HepG2 (cell line): ENCODE results near the gene APOLD1. TPM values are rescaled to one million over a fixed set of nuclear protein-coding genes. Genes with fewer than 3 reads are reported as not detected.

Experiments
- HNF1B ChIP-seq: sonication (generic); formaldehyde crosslinking; IDR thresholded peaks from 2 replicates; pipeline ENCODE4 v1.5.1; 2020; ENCODE audit warnings: mild to moderate bottlenecking, moderate library complexity, missing genetic modification reagents
- PRDM10 ChIP-seq: sonication (generic); formaldehyde crosslinking; IDR thresholded peaks from 2 replicates; pipeline ENCODE4 v1.4.0; 2020; ENCODE audit warnings: low read depth, missing genetic modification reagents
- ZC3H4 ChIP-seq: sonication (generic); formaldehyde crosslinking; IDR thresholded peaks from 2 replicates; pipeline ENCODE4 v1.4.0; 2020; ENCODE audit warnings: missing genetic modification reagents, borderline replicate concordance
- ZNF407 ChIP-seq: sonication (generic); formaldehyde crosslinking; IDR thresholded peaks from one replicate; pipeline ENCODE4 v1.5.1; 2020; ENCODE audit warnings: mild to moderate bottlenecking, missing genetic modification reagents; ENCODE audit errors: not compliant biosample characterization
- ZSCAN21 ChIP-seq: sonication (generic); formaldehyde crosslinking; IDR thresholded peaks from 2 replicates; pipeline ENCODE4 v1.8.0; 2022; ENCODE audit warnings: mild to moderate bottlenecking, missing genetic modification reagents, moderate library complexity, borderline replicate concordance
- polyA plus RNA-seq, 8 experiments: library from polyadenylated mRNA; depleted of rRNA in 3 of 8; stranded (reverse) in 7 of 8; unstranded in 1 of 8; fragments of >200 nt; fragmentation: Illumina TruSeq in 4 of 8; extraction: Trizol in 4 of 8; gene quantifications; 2 replicates each; pipeline versions ENCODE4 v1.2.1 to v1.2.3, GENCODE V29; 2011 to 2016; ENCODE audit warnings: low read depth in 4 of 8, missing spikeins in 1 of 8, mixed read lengths in 1 of 8; ENCODE audit not compliant: insufficient read depth in 1 of 8
- total RNA-seq, 5 experiments: library from RNA; depleted of rRNA; stranded (reverse); fragments of >200 nt; fragmentation: Illumina TruSeq; extraction: Trizol; gene quantifications; 2 replicates each; pipeline ENCODE4 v1.2.3, GENCODE V29; 2016; ENCODE audit warnings: low read depth in 1 of 5
- TF ChIP-seq, protein P1 (sequence below): sonication (generic); formaldehyde crosslinking; IDR thresholded peaks from 2 replicates; pipeline ENCODE4 v1.4.0; 2020; ENCODE audit warnings: missing genetic modification reagents, borderline replicate concordance
- TF ChIP-seq, protein P2 (sequence below): fragments of 450-650 bp; IDR thresholded peaks from 2 replicates; pipeline ENCODE4 v1.6.1; 2017; ENCODE audit warnings: mild to moderate bottlenecking

The APOLD1 gene
- total and polyA plus RNA-seq, 2 of the 13 experiments (the other 11 are each of a cell fraction or from before 2014, with no cell fraction given), result 0.20 to 0.84 TPM

GRCh38 chr12:12786706-12787601, 1.5 kb downstream of the APOLD1 start (continued):
- TF ChIP-seq ZNF407 (CRISPR knock-in tag), result peak; percentile 59
- no peak for TF ChIP-seq PRDM10
- TF ChIP-seq ZC3H4 (CRISPR knock-in tag), result no peak
- TF ChIP-seq, protein P1, sequence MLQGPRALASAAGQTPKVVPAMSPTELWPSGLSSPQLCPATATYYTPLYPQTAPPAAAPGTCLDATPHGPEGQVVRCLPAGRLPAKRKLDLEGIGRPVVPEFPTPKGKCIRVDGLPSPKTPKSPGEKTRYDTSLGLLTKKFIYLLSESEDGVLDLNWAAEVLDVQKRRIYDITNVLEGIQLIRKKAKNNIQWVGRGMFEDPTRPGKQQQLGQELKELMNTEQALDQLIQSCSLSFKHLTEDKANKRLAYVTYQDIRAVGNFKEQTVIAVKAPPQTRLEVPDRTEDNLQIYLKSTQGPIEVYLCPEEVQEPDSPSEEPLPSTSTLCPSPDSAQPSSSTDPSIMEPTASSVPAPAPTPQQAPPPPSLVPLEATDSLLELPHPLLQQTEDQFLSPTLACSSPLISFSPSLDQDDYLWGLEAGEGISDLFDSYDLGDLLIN (CRISPR knock-in tag), result no peak; the same call in 1 of the 2 replicates
- no peak for TF ChIP-seq HNF1B (CRISPR knock-in tag)
- TF ChIP-seq, protein P2, sequence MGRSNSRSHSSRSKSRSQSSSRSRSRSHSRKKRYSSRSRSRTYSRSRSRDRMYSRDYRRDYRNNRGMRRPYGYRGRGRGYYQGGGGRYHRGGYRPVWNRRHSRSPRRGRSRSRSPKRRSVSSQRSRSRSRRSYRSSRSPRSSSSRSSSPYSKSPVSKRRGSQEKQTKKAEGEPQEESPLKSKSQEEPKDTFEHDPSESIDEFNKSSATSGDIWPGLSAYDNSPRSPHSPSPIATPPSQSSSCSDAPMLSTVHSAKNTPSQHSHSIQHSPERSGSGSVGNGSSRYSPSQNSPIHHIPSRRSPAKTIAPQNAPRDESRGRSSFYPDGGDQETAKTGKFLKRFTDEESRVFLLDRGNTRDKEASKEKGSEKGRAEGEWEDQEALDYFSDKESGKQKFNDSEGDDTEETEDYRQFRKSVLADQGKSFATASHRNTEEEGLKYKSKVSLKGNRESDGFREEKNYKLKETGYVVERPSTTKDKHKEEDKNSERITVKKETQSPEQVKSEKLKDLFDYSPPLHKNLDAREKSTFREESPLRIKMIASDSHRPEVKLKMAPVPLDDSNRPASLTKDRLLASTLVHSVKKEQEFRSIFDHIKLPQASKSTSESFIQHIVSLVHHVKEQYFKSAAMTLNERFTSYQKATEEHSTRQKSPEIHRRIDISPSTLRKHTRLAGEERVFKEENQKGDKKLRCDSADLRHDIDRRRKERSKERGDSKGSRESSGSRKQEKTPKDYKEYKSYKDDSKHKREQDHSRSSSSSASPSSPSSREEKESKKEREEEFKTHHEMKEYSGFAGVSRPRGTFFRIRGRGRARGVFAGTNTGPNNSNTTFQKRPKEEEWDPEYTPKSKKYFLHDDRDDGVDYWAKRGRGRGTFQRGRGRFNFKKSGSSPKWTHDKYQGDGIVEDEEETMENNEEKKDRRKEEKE, result no peak
- peak; percentile 63; the same call in 1 of the 2 replicates for TF ChIP-seq ZSCAN21 (CRISPR knock-in tag)
